ENCODE measurements around the gene TPTE.
"Not testable (repeated sequence)": the region's sequence is repeated elsewhere in the genome, so short reads cannot be mapped to it uniquely, and the experiment has no call there.

- not testable (repeated sequence) for TF ChIP-seq CTCF (conservative IDR thresholded peaks at IDR 0.05 in 1 of 2, IDR thresholded peaks at IDR 0.05 in 1 of 2; ENCODE audit: low read depth in 1 of 2, low read length in 2 of 2); EZH2 (IDR thresholded peaks at IDR 0.05; ENCODE audit: low read length, missing control alignments)
These were observed 3.5 kb upstream of the TPTE start for GRCh38 chr21:10517904-10518303.

All from fibroblast of lung (primary cell).